Kidney tubule cell (primary cell): ENCODE results near the gene U2SURP.

Experiments used
- DNase-seq: peaks from one replicate; pipeline ENCODE4 v3.0.0-alpha.2; 2018; ENCODE audit warnings: low spot score

The U2SURP gene

DNA sequence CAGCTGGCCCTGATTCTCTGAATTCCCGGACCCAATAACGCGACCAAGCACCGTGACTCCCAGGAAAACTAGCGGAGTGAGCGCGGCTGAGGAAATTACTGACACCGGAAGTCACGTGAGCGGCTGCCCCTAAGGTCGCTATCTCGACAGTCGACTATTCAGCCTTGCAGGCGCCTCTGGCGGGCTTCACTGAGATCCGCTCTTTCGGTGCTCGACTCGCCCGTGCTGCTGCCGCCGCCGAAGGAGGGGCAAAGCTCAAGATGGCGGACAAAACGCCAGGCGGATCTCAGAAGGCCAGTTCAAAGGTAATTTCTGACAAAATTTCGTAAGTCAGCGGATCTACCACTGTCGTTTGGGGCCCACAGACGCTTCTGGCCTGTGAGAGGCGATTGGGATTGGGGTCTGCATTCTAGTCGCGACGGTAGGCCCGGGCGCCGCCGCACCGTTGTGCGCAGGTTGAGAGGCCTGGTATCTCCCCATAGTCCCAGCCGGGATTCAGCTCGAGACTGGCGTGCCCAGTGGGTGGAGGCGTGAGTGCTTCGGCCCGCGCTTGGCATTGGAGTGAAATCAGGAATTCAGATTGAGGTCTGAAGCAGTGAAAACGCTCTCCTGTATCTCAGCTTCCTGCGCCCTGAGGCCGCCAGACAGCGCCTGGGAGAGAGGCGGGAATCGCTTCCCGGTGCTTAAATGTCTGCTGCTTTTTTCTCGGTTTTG lies at the start of gene U2SURP:
TSS of gene U2SURP (plus strand) at position 202 of the 714 bp plus-strand sequence. CDS start at position 261, 59 bp downstream.
- peak; percentile 98 for DNase-seq

DNA sequence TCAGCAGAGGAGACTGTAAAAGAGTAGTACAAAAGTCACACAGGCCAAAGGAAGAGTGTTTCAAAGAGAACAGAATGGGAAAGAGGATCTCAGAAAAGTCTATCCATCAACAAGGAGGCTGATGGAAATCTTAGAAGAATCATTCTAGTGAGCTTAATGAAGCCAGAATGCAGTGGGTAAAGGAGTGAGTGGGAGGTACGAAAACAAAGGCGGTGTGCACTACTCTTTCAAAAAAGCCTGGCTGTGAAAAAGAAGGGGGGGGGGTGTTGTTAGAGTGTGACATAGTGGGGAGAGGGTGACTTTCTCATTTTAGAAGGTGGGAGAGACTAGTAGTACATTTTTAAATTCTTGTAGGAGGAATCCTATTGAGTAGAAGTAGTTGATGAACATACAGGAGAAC lies 49.6 kb upstream of the U2SURP start:
- no peak for DNase-seq

DNA sequence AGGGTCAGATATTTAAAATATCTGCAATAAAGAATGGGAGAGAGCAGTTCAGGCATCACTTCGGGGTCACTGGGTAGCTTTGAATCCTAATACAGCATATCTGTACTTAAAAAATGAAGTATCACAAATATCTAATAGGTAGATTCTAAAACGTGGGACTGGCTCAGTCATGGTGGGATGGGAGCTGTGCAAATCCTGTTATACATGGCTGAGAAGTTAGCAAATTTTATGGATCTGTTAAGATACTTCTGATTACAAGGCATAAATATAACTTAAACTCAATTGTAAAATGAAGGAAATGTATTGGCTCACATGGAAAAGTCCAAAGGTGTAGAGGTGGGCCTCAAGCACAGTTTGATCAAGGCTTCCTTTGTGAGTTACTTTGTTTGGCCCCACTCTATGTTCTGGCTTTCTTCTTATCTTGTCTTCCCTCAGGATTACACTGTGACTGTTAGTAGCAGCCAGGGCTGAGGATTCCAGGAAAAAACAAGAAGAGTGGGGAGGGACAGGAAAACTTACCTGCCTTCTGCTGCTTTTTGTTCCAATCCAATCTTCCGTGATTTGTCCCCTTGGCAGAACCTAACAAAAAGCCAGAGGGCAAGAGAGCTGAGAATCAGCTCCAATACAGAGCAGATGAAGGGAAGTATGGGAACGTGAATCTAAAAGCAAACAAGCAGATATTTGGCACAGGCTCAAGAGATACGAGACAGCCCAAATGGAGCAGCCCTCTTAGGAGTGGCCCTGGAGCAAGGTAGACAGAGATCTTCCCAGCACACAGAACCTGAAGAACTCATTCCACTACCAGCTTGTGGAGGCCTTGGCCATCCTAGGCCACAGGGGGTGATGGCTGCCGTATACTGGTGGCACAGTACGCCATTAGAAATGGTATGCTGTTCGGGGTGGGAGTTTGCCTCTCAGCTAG lies 48.8 kb upstream of the U2SURP start:
- DNase-seq, result no peak

DNA sequence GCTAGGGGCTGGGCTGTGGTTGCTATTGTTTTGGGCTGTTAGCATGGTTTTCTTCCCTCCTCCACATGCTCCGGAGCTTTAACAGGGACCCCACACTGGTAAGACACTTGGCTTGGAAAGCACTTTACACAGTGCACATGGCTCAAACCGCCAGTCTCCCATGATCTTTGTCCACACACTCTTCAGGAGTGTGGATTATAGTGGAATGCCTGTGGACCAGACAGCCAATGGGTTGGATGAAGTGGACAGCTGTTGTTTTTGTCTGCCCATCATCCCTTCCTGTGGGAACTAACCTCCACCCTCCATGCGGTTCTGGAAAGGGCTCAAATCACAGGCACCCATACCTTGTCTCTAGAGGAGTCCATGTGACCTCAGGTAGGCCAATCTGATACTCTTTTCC lies 47.9 kb upstream of the U2SURP start:
- DNase-seq, result no peak

DNA sequence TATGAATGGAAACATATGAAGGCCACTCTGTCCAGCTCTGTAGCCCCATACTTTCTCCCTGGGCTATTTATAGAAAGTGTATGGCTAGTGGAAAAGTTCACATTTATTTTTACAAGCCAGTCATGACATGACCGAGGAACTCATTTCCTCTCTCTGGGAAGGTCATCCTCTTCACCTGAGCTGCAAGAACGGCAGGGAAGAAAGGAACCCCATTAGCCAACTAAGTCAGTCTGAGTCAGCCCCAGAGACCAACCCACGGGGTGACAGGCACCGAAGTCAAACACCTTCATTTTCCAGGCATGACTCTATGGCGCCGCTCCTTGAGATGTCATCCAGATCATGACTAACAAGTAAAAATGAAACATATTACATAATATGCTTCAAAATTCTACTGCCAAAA lies 42.7 kb upstream of the U2SURP start:
- DNase-seq, result peak; percentile 86

DNA sequence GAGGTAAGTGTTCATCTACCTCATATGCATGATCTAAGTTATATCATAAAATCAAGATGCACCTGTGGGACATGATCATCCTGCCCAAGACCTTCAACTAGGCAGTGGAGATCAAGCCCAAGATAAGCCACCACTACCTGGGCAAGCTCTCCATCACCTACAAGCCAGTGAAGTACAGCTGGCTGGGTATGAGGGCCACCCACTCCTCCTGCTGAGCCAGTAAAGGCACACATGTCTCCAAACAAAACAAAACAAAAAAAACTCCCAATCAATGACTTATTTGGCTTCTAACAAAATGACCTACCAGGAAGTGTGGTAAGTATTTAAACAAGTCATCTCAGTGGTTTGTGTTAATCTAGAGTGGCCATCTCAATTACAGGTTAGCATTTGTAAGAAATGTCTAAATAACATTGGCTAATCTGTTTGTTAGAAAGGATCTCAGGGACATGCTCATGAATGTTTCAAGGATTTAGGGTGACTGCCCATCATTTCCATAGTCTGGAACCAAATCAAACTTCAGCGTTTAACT lies 41.0 kb upstream of the U2SURP start:
- DNase-seq, result peak; percentile 8

DNA sequence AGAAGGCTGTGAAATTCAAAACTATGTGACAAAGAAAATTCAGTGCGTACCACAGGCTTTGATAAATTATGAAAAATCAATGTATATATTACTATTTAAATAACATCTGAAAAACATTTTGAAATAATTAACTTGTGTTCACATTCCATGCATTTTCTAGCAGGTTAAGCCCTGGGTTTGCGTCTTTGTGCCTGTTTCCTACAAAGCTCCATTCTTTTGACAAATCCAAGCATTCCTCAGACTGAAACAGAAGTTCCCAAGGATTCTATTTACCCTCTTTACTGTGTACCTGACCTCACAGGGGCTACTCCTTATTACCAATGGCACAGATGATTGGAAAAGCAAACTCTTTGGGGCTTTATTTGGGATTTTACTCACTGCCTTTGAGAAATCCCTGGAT lies 39.8 kb upstream of the U2SURP start:
- DNase-seq, result peak; percentile 8

DNA sequence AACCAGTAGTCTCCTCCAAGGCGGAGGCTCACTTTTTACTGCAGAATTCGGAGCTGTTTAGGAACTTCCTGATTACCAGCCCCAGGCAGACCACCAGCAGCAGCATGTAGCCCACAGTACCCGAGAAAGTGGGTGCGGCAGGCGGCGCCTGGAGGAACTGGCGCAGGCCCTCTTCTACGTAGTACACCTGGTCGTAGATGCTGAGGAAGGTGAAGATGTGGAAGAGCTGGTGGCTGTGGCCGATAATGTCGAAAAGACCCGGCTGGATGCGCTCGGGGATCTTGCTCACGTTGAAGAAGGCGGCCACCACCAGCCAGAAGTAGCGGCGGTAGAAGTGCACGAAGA lies 39.2 kb upstream of the U2SURP start:
- DNase-seq, result no peak

DNA sequence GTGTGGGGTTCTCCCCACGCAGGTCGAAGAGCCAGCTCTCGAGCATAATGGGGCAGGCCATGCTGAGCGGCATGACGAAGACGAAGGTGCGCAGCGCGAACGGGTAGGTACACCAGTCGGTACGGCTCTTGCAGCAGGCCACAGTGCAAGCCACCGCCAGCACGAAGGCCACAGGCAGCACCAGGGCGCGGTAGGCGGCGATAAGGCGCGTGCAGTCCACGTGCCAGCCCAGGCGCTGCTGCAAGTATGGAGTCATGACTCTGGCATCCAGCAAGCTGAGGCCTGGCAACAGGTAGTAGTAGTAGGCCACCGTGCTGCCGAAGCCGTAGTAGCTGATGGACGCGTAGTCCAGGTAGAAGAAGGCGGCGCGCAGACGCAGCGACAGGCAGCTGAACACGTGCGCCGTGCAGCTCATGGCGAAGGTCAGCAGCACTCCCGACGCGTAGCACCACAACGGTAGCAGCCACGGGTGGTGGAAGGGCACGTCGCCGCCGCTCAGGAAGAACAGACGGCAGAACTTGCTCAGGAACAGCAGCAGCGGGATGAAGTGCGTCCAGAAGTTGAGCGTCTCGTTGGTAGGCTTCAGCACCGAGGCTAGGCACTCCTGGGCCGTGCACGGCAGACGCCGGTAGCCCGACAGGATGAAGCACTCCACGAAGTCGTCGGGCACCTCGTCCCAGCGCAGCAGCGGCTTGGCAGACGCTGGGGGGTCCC lies 38.7 kb upstream of the U2SURP start:
- no peak for DNase-seq

DNA sequence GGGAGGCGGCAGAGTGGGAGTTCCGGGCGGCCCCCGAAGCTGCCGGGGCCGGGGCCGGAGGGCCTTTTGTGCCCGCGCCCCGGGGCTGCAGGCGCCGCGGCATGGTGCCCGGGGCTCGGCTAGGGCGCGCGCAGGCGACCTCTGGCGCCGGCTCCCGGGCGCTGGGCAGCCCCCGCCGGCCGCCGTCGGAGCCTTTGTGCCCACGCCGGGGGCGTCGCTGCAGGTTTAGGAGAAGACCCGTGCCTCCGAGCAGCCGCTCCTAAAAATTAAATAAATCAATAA lies 38.2 kb upstream of the U2SURP start:
- no peak for DNase-seq

DNA sequence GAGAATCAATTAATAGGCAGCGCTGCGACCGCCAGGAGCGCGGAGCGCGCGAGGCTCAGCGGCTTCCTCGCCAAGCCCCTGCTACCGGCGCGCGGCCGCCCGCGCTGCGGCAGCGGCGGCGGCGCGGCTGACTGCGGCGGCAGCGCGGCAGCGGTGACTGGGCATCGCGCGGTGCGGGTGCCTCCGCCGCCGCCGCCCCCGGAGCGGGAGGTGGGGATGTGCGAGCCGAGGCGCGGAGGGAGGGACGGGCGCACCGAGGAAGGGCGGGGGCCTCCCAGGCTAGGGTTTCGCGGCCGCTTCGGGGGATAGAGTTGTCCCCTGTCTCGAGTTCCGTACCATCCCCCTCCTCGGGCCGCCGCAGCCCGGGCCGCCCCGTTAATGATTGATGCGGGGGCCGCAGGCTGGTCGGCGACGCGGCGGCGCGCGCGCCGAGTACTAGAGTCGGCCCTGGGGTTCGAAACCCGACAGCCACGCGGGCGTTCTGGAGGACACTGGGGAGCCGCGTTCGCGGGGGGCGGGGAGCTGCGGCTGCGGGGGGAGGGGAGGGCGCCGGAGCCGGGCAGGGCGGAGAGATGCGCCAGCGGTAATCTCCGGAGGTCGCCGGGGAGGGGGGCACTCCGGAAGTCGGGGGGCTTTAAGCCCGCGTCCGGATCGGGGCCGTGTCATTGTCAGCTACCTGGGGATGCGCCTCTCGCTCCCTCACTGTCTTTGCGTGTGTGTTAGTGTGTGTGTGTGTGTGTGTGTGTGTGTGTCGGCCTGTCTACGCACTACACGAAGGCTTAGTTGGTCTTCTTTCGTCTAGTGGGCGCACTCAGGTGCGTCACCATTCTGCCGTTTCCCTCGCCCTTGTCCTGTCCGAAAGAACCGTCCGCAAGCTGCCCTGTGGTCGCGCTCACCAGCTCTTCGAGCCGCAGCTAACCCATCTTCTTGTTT lies 37.6 kb upstream of the U2SURP start, which contains the start of gene PAQR9:
TSS of gene PAQR9 (minus strand) at position 159 of the 933 bp plus-strand sequence. CDS start 338 bp downstream, outside the sequence.
- DNase-seq, result peak; percentile 36

DNA sequence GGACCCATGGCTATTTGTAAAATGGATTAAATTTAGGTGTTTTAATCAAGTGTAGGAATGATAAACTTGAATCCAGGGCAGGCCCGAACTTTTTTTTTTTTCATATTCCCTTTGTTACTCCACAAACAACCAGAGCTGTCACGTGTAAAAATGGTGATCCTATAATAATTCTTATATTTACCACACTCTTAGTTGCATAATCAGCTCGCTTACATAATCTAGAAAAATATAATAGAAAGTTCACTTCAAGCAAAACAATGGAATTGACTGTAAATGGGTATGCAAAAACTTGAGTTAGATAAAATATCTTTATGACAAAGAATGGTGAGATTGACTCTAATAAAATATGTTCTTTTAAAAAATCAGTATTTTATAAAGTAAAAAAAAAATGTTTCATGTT lies 35.8 kb upstream of the U2SURP start:
- no peak for DNase-seq

DNA sequence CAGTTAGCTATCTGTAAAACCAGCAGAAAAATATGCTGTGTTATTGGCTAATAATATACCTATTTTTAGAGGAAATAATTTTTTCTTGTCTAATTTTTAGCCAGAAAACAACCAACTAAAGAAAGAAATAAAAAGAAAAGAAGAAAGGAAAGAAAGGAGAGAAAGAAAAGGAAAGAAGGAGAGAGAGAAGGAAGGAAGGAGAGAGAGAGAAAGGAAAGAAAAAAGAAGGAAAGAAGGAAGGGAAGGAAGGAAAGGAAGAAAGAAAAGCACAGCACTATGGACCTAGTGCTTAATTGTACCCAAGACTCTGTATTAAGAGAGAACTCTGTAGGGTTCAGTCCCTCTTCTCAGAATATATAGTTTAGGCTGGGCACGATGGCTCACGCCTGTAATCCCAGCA lies 34.6 kb upstream of the U2SURP start:
- DNase-seq, result no peak

DNA sequence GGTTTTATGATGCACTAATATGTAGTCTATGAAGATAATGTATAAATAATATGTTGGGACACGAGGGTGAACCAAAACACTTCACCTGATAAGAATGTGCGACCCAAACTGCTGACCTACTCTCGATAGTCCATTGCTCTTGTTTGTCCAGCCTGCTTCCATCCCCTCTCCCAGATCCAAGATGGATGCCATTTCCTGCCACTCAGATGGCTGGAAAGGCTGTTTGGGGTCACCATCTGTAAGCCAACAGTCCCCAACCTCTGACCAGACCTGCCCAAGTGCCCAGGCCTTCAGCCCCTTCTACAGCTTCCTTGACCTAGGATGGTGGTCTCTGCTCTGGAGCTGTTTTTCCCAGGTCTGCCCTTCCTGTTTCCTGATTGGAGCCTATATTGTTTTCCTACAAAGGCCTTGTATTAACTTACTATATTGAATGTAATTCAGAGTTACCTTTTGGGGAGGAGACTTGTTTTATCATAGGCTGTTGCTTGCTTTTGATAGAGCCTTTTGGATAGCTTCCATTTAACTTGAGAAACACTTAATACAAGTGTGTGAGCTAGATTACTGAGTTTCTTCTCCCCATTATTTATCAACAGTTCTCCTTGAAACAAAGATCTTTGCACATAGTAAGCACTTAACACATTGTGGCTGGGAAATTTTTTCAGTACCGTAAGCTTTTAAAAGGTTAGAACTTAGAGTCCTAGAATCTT lies 32.9 kb upstream of the U2SURP start:
- no peak for DNase-seq

DNA sequence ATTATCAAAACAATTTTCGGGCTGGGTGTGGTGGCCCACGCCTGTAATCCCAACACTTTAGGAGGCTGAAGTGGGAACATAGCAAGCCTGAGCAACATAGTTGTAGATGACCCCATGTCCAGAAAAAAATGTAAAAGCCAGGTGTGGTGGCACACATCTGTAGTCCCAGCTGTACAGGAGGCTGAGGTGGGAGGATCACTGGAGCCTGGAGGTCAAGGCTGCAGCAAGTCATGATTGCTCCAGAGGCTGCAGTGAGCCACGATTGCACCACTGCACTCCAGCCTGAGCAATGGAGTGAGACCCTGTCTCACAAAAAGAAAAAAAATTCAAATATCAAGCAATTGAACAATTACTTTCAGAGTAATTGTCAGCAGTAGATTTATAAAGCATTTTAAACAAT lies 29.9 kb upstream of the U2SURP start:
- DNase-seq, result no peak

DNA sequence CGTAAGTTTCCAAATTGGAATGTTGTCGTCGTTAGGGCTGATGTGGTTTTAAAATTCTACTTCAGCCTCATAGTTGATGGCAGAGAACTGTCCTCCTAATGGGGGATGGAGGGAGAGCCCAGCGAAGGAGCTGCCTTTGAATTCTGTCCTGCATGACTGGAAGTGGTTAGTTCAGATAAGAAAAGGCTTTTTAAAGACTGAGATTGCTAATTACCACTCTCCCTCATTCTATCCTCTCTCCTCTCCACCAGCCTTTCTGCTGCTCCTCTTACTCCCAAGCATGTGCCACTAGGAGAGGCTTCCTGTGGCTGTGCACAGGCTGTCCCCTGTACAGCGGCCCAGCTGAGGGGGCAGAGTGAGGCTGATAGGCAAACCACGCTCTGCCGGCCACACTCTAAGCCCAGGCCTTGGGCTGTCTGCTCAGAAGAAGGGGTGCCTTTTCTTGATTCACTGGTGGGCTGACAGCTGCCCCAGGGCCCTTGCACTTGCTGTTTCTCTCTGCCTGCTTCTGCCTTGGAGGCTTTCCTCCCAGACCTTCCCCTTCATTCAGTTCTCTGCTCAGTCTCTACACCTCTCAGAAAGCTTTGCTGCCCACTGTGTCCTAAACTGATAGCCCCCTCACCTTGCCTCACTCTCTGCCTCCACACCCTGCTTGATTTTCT lies 29.1 kb upstream of the U2SURP start:
- DNase-seq, result no peak

DNA sequence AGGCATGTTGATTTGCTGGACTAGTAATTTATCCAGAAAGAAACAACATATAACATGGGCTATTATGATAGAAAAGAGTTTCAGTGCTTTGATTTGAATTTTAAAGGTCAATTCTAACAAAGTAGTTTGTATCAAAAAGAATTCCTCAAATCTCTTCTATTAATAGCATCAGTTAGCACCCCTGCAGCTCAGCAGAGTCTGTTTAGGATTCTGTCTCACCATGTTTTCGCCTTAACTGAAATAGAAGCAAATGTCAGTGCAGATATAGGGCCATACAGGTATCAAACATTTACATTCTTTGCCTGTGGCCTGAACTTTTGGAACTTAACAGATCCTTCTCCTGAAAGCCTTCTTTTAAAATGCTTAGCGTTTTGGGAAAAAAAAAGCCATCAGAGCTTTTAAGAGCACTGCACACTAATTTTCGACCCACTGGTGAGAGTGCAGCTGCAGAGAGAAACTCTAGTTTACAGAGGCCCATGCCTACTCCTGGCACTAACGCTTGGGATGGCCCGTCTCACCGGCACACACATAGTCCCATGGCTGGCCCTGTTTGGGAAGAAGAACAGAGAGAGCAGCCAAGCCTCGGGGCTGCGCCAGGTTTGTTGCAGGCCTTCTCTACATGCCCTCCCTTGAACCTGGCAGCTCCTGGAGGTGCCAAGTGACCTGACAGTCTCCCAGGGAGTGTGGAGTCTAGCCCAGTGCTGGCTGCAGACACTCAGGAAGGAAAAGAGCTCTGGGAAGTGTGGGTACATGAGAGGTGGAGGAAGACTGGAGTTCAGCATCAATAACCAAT lies 28.0 kb upstream of the U2SURP start:
- DNase-seq, result no peak

DNA sequence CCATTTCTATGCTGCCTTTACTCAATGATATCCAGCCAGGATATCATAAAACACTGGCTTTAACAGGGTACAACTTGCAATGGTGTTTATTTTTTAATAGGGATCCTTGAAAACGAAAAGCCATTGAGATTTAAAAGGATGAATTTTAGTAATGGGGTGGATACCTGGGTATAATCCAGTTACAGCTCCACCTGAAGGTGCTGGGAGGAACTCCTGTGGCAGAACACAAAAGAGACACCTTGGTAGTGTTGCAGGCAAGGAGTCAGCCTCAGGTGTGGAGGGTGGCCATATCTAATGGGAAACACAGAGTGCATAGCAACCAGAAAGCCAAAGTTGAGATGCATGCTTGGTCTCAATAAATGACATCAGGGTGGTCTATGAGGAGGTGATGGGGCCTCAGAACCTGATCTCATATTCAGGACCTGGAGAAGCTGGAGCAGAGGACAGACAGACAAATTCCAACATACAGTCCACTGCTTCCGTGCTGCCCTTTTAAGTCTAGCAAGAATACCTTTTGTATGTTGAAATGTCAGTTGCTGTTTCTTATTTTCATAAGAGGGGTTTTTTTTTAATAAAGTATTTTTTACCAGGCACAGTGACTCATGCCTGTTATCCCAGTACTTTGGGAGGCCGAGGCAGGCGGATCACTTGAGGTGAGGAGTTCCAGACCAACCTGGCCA lies 25.9 kb upstream of the U2SURP start:
- no peak for DNase-seq
